ENCODE results near the gene PRIMA1. TPM values are rescaled to one million over a fixed set of nuclear protein-coding genes. Genes with fewer than 3 reads are reported as not detected.

PRIMA1 gene
- polyA plus RNA-seq, 1 experiment = not detected

GRCh38 chr14:93772263-93772662 lies 16.0 kb downstream of the PRIMA1 start:
- DNase-seq (ENCODE audit: low read depth, low spot score) = no peak
- CTCF ChIA-PET = no interaction called here
- no peaks in the 10 kb centered on the region for H3K9me3 ChIP-seq (ENCODE audit: control insufficient read depth, insufficient read depth, low read length)
- POLR2A ChIA-PET = no interaction called here
- no peaks in the 10 kb centered on the region for H3K27me3 ChIP-seq (ENCODE audit: control insufficient read depth, insufficient read depth, low read length)
- no peak overlapping the region for H3K27ac ChIP-seq (ENCODE audit: low read depth, low read length)
- no peak overlapping the region for H3K4me3 ChIP-seq (ENCODE audit: low read depth, low read length)
- no peak for TF ChIP-seq CTCF (IDR thresholded peaks at IDR 0.05; ENCODE audit: low read depth, low read length)

GRCh38 chr14:93765970-93766369 lies 22.3 kb downstream of the PRIMA1 start:
- no peak overlapping the region for H3K4me3 ChIP-seq (ENCODE audit: low read depth, low read length)
- CTCF ChIA-PET = no interaction called here
- H3K27ac ChIP-seq (ENCODE audit: low read depth, low read length) = no peak overlapping the region
- POLR2A ChIA-PET = no interaction called here
- no peak for TF ChIP-seq CTCF (IDR thresholded peaks at IDR 0.05; ENCODE audit: low read depth, low read length)
- H3K27me3 ChIP-seq (ENCODE audit: control insufficient read depth, insufficient read depth, low read length) = no peaks in the 10 kb centered on the region
- H3K9me3 ChIP-seq (ENCODE audit: control insufficient read depth, insufficient read depth, low read length) = no peaks in the 10 kb centered on the region
- DNase-seq (ENCODE audit: low read depth, low spot score) = no peak

GRCh38 chr14:93765155-93765554 lies 23.1 kb downstream of the PRIMA1 start:
- CTCF ChIA-PET = no interaction called here
- Histone ChIP-seq H3K9me3 (ENCODE audit: control insufficient read depth, insufficient read depth, low read length) (no peaks in the 10 kb centered on the region), H3K4me3 (ENCODE audit: low read depth, low read length) (no peak overlapping the region), H3K27ac (ENCODE audit: low read depth, low read length) (no peak overlapping the region), H3K27me3 (ENCODE audit: control insufficient read depth, insufficient read depth, low read length) (no peaks in the 10 kb centered on the region)
- no peak for TF ChIP-seq CTCF (IDR thresholded peaks at IDR 0.05; ENCODE audit: low read depth, low read length)
- no peak for DNase-seq (ENCODE audit: low read depth, low spot score)
- POLR2A ChIA-PET = no interaction called here

- H3K27ac ChIP-seq (ENCODE audit: low read depth, low read length) = no peak overlapping the region
- no peak overlapping the region for H3K4me3 ChIP-seq (ENCODE audit: low read depth, low read length)
- CTCF ChIA-PET = no interaction called here
- no peak for TF ChIP-seq CTCF (IDR thresholded peaks at IDR 0.05; ENCODE audit: low read depth, low read length)
- DNase-seq (ENCODE audit: low read depth, low spot score) = no peak
- POLR2A ChIA-PET = no interaction called here
- no peaks in the 10 kb centered on the region for H3K27me3 ChIP-seq (ENCODE audit: control insufficient read depth, insufficient read depth, low read length)
- H3K9me3 ChIP-seq (ENCODE audit: control insufficient read depth, insufficient read depth, low read length) = no peaks in the 10 kb centered on the region
These were observed 24.1 kb downstream of the PRIMA1 start for GRCh38 chr14:93764211-93764659.

- no peak for TF ChIP-seq CTCF (IDR thresholded peaks at IDR 0.05; ENCODE audit: low read depth, low read length)
- ChIA-PET POLR2A (no interaction called here), CTCF (no interaction called here)
- H3K4me3 ChIP-seq (ENCODE audit: low read depth, low read length) = no peak overlapping the region
- no peaks in the 10 kb centered on the region for H3K9me3 ChIP-seq (ENCODE audit: control insufficient read depth, insufficient read depth, low read length)
- no peak for DNase-seq (ENCODE audit: low read depth, low spot score)
- H3K27ac ChIP-seq (ENCODE audit: low read depth, low read length) = no peak overlapping the region
- H3K27me3 ChIP-seq (ENCODE audit: control insufficient read depth, insufficient read depth, low read length) = no peaks in the 10 kb centered on the region
These were observed 28.5 kb downstream of the PRIMA1 start for GRCh38 chr14:93759719-93760307.

Measured in AG04450 (cell line).